Measurements from ENCODE around the gene TAF11L10.
A peak's percentile ranks its signal among the peaks of the same experiment; 100 is the strongest.
"Not testable (repeated sequence)": the region's sequence is repeated elsewhere in the genome, so short reads cannot be mapped to it uniquely, and the experiment has no call there.

Gene TAF11L10

GRCh38 chr5:17620627-17621026 is 23.0 kb upstream of the TAF11L10 start:
- no peaks in the 10 kb centered on the region for H3K9me2 ChIP-seq (replicated peaks; ENCODE audit: control insufficient read depth, low read length)
- H3F3A ChIP-seq (ENCODE audit: control insufficient read depth, insufficient read depth): no peaks in the 10 kb centered on the region
- H3K4me3 ChIP-seq (ENCODE audit: low read length): no peak overlapping the region
- no peak overlapping the region for H3K4me2 ChIP-seq (ENCODE audit: low read length)
- no peaks in the 10 kb centered on the region for H3K36me3 ChIP-seq (ENCODE audit: control insufficient read depth, low read length)
- TF ChIP-seq CTCF (IDR thresholded peaks at IDR 0.05; ENCODE audit: low read depth, low read length, poor library complexity, severe bottlenecking) (peak; percentile 49), EZH2phosphoT487 (IDR thresholded peaks at IDR 0.05; ENCODE audit: borderline replicate concordance, low read length) (no peak)
- no peaks in the 10 kb centered on the region for H3K9me3 ChIP-seq (ENCODE audit: control insufficient read depth, insufficient read depth, low read length)
- no peak overlapping the region for H3K27ac ChIP-seq (ENCODE audit: low read depth, low read length)
- no peaks in the 10 kb centered on the region for H3K79me2 ChIP-seq (ENCODE audit: control insufficient read depth, low read length)
- H3K27me3 ChIP-seq (ENCODE audit: control insufficient read depth, low read length): no peaks in the 10 kb centered on the region
- no peaks in the 10 kb centered on the region for H3K4me1 ChIP-seq (ENCODE audit: control insufficient read depth, low read length)
- no peaks in the 10 kb centered on the region for H4K20me1 ChIP-seq (ENCODE audit: control insufficient read depth, insufficient read depth, low read depth, low read length)

- no peaks in the 10 kb centered on the region for H3K36me3 ChIP-seq (ENCODE audit: control insufficient read depth, low read length)
- no peaks in the 10 kb centered on the region for H3K9me3 ChIP-seq (ENCODE audit: control insufficient read depth, insufficient read depth, low read length)
- no peaks in the 10 kb centered on the region for H3K79me2 ChIP-seq (ENCODE audit: control insufficient read depth, low read length)
- H3K9me2 ChIP-seq (replicated peaks; ENCODE audit: control insufficient read depth, low read length): no peaks in the 10 kb centered on the region
- no peak overlapping the region for H3K27ac ChIP-seq (ENCODE audit: low read depth, low read length)
- no peaks in the 10 kb centered on the region for H3F3A ChIP-seq (ENCODE audit: control insufficient read depth, insufficient read depth)
- H3K4me1 ChIP-seq (ENCODE audit: control insufficient read depth, low read length): no peaks in the 10 kb centered on the region
- no peaks in the 10 kb centered on the region for H4K20me1 ChIP-seq (ENCODE audit: control insufficient read depth, insufficient read depth, low read depth, low read length)
- H3K4me2 ChIP-seq (ENCODE audit: low read length): no peak overlapping the region
- no peak overlapping the region for H3K4me3 ChIP-seq (ENCODE audit: low read length)
- no peaks in the 10 kb centered on the region for H3K27me3 ChIP-seq (ENCODE audit: control insufficient read depth, low read length)
- no peak for TF ChIP-seq CTCF (IDR thresholded peaks at IDR 0.05; ENCODE audit: low read depth, low read length, poor library complexity, severe bottlenecking)
- no peak for TF ChIP-seq EZH2phosphoT487 (IDR thresholded peaks at IDR 0.05; ENCODE audit: borderline replicate concordance, low read length)
Measured at GRCh38 chr5:17619354-17619753, 21.7 kb upstream of the TAF11L10 start.

GRCh38 chr5:17614872-17615605 is 17.4 kb upstream of the TAF11L10 start:
- Histone ChIP-seq H3K4me2 (ENCODE audit: low read length) (no peak overlapping the region), H3K4me1 (ENCODE audit: control insufficient read depth, low read length) (no peaks in the 10 kb centered on the region), H3K9me3 (ENCODE audit: control insufficient read depth, insufficient read depth, low read length) (no peaks in the 10 kb centered on the region), H3K36me3 (ENCODE audit: control insufficient read depth, low read length) (no peaks in the 10 kb centered on the region), H3K4me3 (ENCODE audit: low read length) (no peak overlapping the region), H3K79me2 (ENCODE audit: control insufficient read depth, low read length) (no peaks in the 10 kb centered on the region), H3F3A (ENCODE audit: control insufficient read depth, insufficient read depth) (no peaks in the 10 kb centered on the region), H4K20me1 (ENCODE audit: control insufficient read depth, insufficient read depth, low read depth, low read length) (no peaks in the 10 kb centered on the region), H3K9me2 (replicated peaks; ENCODE audit: control insufficient read depth, low read length) (no peaks in the 10 kb centered on the region), H3K27me3 (ENCODE audit: control insufficient read depth, low read length) (no peaks in the 10 kb centered on the region), H3K27ac (ENCODE audit: low read depth, low read length) (no peak overlapping the region)
- TF ChIP-seq EZH2phosphoT487 (IDR thresholded peaks at IDR 0.05; ENCODE audit: borderline replicate concordance, low read length): no peak

GRCh38 chr5:17610092-17610491 is 12.5 kb upstream of the TAF11L10 start, which contains the start of gene TAF11L12:
Gene TAF11L12, plus strand, starts transcription at chr5:17610392.
- not testable (repeated sequence) for H3K79me2 ChIP-seq (ENCODE audit: control insufficient read depth, low read length); H3K9me2 ChIP-seq (replicated peaks; ENCODE audit: control insufficient read depth, low read length); H3K4me1 ChIP-seq (ENCODE audit: control insufficient read depth, low read length); H3K27me3 ChIP-seq (ENCODE audit: control insufficient read depth, low read length); H3K4me3 ChIP-seq (ENCODE audit: low read length); H4K20me1 ChIP-seq (ENCODE audit: control insufficient read depth, insufficient read depth, low read depth, low read length); H3F3A ChIP-seq (ENCODE audit: control insufficient read depth, insufficient read depth); H3K4me2 ChIP-seq (ENCODE audit: low read length); H3K36me3 ChIP-seq (ENCODE audit: control insufficient read depth, low read length); H3K27ac ChIP-seq (ENCODE audit: low read depth, low read length); H3K9me3 ChIP-seq (ENCODE audit: control insufficient read depth, insufficient read depth, low read length)

- H3K4me3 ChIP-seq (ENCODE audit: low read length); H3K27me3 ChIP-seq (ENCODE audit: control insufficient read depth, low read length); H3K4me1 ChIP-seq (ENCODE audit: control insufficient read depth, low read length): not testable (repeated sequence)
Measured at GRCh38 chr5:17607461-17607860, 9.8 kb upstream of the TAF11L10 start.

More at GRCh38 chr5:17607461-17607860, 9.8 kb upstream of the TAF11L10 start:
- not testable (repeated sequence) for H3F3A ChIP-seq (ENCODE audit: control insufficient read depth, insufficient read depth); H3K9me2 ChIP-seq (replicated peaks; ENCODE audit: control insufficient read depth, low read length); H3K9me3 ChIP-seq (ENCODE audit: control insufficient read depth, insufficient read depth, low read length); H3K36me3 ChIP-seq (ENCODE audit: control insufficient read depth, low read length); H4K20me1 ChIP-seq (ENCODE audit: control insufficient read depth, insufficient read depth, low read depth, low read length); H3K27ac ChIP-seq (ENCODE audit: low read depth, low read length); H3K4me2 ChIP-seq (ENCODE audit: low read length); H3K79me2 ChIP-seq (ENCODE audit: control insufficient read depth, low read length)
